SKM-1 (cell line): ENCODE measurements around the gene ENTHD1.
"Not testable (repeated sequence)": the region's sequence is repeated elsewhere in the genome, so short reads cannot be mapped to it uniquely, and the experiment has no call there.

ENCODE experiments used
- DNase-seq: peaks from one replicate; lab custom pipeline; 2025; ENCODE audit not compliant: unreplicated experiment; lab: John Stamatoyannopoulos, UW

Gene ENTHD1

DNA sequence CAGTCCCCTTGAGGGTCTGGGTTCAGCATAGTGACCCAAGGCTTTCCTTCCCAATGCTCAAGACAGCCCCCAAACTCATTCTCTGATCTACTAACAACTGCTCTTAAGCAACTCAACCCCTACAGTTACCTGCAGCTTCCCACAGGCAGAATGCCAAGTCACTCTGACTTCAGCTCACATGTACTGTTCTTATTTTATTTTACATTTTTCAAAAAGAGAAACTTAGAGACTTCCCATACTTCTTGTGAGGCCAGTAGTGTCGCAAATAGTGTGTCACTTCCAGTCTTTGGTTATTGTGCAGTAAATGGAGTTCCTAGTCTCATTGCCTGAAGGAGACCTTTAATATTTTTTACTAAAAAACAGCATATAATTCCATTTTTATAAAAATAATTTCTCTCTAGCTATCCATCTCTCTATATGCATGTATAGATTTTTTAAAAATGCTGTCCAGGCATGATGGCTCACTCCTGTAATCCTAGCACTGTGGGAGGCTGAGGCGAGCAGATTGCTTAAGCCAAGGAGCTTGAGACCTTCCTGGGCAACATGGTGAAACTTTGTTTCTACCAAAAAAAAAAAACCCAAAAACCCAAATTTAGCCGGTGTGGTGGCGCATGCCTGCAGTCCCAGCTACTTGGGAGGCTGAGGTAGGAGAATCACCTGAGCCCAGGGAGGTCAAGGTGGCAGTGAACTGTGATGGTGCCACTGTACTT, 41.8 kb downstream of the ENTHD1 start:
- DNase-seq: no peak

DNA sequence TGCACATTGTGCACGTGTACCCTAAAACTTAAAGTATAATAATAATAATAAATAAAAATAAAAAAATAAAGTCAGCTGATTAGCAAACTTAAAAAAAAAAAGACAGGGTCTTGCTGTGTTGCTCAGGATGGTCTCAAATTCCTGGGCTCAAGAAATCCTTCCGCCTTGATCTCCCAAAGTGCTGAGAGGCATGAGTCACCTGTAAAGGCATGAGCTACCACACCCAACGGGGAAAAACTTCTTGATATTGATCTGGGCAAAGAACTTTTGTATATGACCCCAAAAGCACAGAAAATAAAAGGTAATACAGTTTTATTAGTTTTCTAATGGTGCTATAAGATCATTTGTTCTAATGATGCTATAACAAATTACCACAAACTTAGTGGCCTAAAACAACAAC, 46.1 kb downstream of the ENTHD1 start:
- DNase-seq: no peak

DNA sequence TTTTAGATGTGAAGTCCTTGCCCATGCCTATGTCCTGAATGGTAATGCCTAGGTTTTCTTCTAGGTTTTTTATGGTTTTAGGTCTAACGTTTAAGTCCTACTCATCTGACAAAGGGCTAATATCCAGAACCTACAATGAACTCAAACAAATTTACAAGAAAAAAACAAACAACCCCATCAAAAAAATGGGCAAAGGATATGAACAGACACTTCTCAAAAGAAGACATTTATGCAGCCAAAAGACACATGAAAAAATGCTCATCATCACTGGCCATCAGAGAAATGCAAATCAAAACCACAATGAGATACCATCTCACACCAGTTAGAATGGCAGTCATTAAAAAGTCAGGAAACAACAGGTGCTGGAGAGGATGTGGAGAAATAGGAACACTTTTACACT, 47.0 kb downstream of the ENTHD1 start:
- not testable (repeated sequence) for DNase-seq

DNA sequence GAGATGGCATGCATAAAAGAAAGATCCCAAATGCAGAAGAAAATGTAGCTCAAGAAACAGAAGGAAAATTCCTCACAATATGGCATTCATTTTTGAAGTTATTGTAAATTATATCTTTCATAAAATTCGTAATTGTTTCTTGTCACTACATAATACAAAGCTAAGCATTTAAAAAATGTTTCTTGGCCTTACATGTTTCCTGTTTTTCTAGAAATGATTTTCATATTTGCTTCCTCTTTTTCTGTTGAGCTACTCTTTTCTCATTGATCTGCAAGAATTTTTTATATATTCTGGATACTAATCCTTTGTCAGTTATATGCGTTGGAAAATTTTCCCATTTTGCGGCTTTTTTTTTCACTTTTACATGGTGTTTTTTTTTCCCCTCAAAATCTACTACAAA, 48.0 kb downstream of the ENTHD1 start:
- DNase-seq: no peak

DNA sequence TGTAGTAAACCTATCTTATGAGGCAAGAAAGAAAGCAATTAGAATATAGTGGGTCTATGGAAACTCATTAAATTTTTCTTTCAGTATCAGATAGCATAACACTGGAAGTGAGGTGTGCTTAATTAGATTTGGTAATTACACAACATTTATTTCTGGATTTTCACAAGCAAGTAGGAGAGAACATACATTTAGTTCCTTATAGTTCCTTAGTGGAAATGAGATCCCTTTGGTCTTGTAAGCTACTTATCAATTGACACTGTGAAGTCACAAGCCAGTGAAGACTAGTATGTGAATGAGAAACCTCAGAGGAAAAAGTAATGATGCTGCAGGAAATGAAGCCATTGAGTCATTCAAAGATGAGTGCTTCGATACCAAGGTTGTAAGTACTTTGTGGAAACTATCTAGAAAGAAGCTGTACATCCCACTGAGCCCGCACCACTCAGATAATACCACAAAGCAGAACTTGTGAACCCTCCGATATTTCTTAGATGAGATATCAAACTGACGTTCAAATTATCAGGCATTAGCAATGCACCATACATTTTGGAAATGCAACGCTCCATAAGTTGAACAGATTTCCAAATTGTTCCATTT, 53.5 kb downstream of the ENTHD1 start:
- no peak for DNase-seq

DNA sequence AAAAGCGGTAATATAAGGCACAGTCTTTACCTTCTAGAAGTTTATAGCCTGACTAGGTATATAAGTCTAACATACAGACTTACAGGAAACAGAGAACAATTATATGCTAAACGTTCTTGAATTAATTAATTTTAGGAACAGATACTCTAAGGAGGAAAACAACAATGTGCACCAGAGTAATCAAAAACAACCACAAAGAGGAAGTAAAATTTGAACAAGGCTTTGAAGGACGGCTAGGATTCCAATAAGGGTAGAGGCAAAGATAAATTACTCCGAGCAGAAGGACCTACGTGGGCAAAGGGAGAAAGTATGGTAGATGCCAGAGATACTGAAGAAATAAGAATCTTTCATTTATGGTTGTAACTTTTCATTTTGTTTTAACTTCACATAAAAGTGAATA, 54.4 kb downstream of the ENTHD1 start:
- DNase-seq: no peak

DNA sequence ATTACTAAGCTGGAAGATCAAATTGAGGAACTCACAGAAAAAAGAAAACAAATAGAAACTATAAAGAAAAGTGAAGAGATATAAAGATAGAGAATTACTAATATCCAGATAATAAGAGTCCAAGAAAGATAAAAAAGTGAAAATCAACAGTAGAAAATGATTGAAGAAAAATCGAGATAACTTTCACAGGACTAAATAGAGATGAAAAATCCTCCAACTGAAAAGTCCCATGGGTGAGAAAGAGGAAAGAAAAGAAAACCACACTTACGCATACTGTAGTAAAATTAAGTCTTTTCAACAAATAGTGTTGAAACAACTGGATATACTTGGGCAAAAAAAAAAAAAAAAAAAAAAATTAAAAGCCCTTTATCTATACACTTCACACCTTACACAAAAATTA, 60.0 kb downstream of the ENTHD1 start:
- no peak for DNase-seq

DNA sequence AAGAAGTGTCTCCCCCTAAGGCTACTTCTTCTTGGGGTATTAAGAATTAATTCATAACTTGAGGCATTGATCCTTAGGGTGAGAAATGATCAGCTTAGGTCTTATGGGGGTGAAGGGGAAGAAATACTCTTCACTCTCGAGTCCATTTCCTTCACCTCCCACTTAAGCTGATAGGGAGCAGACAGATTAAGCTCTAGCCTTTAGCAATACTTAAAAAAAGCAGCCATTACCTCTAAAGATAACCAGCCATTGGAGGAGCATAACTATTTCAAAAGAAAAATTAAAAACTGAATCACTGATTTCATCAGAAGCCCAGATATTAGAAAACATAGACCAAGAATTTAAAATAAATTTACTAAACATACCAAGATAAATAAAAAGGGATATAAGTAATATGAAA, 60.5 kb downstream of the ENTHD1 start:
- no peak for DNase-seq

DNA sequence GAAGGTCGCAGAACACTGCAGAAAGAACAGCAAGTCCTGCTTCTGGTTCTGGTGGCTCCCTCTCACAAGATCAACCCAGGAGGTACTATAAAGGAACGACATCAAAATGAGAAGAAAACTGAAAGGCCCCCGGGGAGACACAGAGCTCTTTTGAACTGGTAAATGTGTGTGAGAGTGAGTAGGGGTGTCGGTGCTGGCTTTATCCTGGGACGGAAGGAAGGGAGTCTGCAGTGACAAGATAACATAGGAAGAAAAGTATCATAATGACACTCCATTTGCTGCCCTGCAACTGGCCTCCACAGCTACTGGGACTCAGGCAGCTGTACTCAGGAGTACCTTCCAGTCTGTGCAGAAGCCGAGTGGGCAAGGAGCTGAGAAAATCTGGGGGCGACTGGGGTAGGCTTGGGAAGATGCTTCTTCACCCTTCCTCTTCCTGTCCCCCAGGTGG, 60.9 kb downstream of the ENTHD1 start:
- no peak for DNase-seq

DNA sequence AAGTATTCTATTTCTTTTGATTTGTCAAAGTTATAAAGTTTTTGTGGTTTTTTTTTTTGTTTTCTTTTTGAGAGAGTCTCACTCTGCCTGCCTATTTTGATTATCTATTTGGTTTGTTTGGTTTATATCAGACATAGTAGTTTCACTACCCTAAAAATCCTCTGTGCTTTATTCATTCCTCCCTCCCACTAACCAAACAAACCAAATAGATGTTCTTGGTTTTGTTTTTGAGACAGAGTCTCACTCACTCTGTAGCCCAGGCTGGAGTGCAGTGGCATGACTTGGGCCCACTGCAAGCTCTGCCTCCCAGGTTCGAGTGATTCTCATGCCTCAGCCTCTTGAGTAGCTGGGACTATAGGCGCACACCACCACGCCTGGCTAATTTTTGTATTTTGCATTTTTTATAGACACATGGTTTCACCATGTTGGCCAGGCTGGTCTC, 67.9 kb downstream of the ENTHD1 start:
- no peak for DNase-seq

DNA sequence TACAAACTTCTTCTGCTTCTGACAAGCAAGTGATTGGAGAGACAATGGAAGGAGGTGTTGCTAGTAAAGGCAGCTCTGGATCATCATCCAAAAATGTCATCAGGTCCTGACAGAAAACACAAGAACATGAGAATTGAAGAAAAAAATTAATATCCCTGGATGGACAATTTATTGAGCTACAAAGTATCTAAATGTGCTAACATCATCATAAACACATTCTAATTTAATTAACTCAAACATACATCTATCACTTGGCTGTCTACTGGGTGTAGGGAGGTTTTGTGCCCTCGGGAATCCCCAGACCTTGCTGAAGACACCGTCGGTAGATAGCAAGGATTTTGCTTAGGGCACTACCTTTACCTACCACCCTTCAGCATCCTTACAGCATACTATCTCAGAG, 72.6 kb downstream of the ENTHD1 start:
- DNase-seq: no peak

DNA sequence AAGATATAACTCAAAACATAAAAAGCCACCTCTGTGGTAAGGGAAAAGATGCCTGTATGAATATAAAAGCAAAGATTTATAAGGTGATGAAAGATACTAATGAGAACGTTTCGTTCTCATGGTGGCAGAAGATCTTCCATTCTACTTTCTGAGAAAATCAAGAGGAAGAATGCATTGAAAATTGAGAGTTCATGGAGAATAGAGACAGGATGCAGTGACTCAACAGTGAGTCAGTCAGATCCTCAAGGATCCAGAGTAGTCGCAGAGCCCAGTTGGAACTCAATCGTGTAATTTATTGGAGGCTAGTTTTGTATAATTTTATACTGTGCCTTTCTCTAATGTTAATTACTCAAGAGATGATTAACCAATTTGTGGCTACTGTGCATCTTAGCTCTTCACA, 73.3 kb downstream of the ENTHD1 start:
- DNase-seq: no peak

DNA sequence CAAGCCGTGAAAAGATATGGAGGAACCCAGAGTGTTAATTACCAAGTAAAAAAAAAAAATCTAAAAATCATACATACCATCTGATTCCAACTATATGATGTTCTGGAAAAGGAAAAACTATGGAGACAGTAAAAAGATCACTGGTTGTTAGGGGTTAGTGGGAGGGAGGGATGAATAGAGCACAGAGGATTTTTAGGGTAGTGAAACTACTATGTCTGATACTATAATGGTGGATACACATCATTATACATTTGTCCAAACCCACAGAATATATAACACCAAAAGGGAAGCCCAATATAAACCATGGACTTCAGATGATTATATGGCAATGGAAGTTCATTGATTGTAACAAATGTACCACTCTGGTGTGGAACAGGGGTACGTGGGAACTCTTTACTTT, 74.1 kb downstream of the ENTHD1 start:
- DNase-seq: no peak

DNA sequence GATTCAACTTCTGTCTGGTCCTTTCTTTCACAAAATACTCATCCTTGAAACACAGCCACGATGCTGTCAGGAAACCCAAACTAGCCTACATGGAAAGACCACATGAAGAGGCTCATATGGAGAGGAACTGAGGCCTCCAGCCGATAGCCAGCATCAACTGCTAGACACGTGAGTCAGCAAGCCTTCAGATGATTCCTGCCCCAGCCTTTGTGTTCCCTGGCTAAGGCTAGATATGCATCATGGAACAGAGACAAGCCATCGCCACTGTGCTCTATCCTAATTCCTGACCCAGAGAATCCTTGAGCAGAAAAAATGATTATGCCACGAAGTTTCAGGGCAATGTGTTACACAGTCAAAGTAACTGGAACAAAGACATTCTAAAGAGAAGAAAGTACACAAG, 75.5 kb downstream of the ENTHD1 start:
- DNase-seq: no peak

DNA sequence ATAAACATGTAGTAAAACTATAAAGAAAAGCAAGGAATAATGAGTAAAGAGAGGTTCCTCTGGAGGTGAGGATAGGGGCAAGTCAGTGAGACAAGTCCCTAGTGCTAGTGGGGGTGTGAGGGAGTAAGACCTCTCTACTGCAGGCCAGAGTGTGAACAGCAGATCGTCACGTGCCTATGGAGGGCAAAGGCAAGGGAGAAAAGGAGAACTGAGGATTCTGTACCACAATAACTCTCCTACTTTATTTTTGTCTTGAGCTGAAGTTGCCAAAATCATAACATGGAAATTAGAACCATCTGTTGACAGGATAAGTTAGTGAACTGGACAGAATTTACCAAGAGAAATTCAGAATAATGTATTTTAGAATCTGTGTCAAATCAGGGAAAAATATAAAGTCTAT, 77.6 kb downstream of the ENTHD1 start:
- DNase-seq: no peak

DNA sequence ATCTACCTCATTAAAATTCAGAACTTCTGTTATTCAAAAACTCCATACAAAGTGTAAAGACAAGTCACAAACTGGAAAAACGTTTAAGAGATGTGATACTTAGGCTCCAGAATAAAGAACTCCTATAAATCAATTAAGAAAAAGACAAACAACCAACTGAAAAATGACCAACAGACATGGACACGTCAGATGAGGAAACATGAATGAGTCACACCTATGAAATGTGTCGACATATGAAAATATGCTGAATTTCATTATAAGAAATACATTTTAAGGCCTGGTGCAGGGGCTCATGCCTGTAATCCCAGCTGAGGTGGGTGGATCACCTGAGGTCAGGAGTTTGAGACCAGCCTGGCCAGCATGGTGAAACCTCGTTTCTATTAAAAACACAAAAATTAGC, 78.7 kb downstream of the ENTHD1 start:
- no peak for DNase-seq

DNA sequence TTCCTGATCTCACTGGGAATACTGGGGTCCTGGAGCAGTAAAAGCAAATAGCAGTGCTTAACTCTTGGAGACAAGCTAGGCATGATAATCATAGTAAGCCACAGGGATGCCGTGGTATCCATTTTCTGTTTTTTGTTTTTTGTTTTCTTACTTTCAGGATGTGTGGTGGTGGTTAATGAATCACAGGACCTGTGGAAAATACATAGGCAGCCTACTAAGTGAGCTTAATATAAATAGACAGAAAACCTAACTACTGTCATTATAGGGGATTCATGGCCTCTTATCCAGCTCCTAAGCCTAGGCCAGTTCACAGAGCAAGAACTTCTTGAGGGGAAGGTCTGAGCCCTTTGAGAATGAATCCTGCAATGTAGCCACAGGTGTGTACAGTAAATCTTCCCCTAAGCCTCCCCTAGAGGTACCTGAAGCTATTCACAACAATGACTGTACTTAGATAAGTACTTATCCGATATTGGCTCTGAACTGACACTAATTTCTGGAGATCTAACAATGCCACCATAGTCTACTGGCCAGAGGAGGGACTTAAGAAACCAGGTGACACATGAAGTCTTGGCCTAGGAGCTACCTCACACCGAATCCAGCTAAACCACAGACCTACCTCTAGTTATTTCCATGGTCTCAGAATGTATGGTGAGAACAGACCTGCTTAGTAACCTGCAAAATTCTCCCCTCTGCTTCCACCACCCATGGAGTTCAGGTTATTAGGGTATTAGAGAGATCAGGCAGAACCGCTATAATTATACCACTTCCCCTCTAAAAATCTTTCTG, 83.6 kb downstream of the ENTHD1 start:
- no peak for DNase-seq

DNA sequence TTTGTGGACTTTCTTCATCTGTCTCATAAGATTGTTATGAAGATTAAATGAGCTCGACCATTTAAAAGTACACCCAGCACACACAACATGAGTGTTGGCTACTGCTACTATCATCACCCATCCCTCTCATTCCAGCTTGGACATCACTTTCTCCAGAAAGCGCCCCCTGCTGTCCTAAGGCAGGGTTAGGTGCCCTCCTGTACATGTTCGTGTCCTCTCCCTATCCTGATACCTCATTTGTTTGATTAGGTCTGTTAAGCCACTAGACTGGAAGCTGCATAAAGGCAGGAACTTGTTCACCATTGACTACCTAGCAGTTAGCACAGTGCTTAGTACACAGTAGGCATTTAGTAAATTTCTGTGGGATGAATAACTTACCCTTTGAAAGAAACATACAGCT, 85.5 kb downstream of the ENTHD1 start:
- DNase-seq: no peak

DNA sequence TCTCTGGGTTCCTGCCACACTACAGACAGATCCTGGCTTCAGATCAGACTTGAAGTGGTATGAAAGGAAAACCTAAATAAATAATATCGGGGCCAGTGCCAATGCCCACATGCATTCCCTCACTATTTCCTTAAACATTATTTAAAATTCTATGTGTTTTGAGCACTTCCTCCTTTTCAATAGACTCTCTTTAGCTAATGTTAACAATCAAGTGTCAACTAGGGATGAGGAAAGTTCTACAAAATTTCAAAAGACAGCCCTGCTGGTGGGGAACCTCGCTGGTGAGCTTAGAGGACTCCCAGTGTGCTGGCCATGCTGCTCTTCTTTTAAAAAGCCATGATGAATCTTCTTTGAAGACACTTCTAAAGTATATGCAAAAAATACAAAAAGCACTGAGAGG, 87.5 kb downstream of the ENTHD1 start:
- no peak for DNase-seq

DNA sequence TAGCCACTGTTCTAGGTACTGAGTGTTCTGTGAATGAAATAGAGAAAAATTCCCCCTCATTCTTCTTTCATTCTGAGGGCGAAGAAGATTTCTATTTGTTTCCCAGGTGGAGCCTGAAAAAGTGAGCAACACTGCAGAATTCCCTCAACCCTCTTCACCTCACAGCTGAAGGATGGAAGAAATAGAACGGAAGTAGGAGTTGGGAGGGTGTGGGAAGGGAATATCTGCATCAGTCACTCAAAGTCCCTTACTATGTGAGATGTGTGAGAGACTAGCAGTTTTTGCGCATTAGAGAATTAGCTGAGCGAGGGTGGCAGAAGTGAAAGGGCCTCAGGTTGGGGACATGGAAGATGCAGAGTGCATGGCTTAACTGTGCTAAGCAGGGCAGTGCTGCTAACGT, 88.4 kb downstream of the ENTHD1 start:
- no peak for DNase-seq

DNA sequence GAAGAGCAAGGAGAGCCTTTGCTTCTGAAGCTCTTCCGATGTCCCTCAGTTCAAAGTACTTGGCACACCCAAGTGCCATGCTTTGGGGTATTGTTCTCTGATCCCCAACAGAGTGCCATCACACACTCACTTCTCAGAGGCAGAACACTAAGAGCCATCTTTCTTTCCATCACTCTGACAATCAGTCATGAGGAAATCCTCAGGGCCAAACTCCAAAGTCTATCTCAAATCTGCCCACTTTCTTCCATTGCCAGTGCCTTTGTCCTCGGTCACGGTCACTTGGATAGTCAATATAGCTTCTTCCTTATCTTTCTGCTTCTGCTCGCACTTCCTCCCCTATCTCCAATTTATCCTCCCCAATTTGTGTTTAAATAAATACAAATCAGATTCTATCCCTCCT, 90.9 kb downstream of the ENTHD1 start:
- no peak for DNase-seq

DNA sequence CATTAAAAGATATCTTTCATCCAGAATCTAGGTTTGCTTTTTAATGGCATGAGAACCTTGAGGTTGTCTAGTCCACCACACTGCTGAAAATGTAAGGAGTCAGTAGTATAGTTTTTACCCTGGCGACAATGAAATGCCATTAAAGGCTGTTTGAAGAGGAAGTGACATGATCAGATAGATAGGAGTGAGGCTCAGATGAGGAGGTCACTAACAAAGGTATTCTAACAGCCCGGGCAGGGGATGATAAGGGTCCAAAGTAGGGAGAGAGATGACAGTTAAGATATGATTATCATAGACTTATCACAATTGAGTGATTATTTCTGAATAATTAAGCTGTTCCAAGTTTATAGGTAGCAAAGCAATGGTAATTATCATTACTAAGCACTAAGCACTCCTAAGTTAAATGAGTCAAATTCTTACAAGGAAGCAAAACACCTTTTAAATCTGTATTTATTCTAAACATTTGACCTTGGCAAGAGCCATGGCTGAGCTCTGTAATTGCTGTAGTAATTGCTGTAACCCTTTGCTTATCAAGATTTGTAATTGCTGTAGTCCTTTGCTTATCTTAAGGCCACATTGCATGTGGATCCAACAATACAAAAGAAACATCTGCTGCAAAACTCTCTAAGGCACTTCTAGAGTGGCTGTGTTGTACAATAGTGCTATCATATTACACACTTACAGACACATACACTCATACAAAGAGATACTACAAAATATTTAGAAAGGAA, 92.6 kb downstream of the ENTHD1 start:
- DNase-seq: no peak
